ENCODE data around the gene CD163.
"Not testable (repeated sequence)": the region's sequence is repeated elsewhere in the genome, so short reads cannot be mapped to it uniquely, and the experiment has no call there.

Gene CD163

DNA sequence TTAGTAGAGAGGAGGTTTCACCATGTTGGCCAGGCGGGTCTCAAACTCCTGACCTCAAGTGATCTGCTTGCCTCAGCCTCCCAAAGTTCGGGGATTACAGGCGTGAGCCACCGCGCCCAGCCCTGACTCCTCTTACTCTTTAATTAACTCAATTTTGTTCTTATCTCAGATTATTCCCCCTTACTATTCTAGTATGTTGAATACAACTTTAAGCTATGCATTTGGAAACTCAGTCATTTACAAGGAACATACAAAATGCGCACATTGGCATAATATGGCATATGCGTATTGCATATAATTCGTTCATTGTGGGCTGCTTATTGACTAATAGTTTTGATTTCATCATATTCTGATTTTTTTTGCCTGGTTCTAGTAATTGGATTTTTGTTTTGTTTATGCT lies 10.8 kb upstream of the CD163 start:
- H3K27ac ChIP-seq (ENCODE audit: low read depth, low read length): no peak overlapping the region
- no peak overlapping the region for H3K9ac ChIP-seq (ENCODE audit: low read length)
- no peaks in the 10 kb centered on the region for H3F3A ChIP-seq (ENCODE audit: insufficient read depth)
- no peaks in the 10 kb centered on the region for H3K27me3 ChIP-seq (ENCODE audit: low read length)
- H4K20me1 ChIP-seq (ENCODE audit: low read depth, low read length): no peaks in the 10 kb centered on the region
- no peaks in the 10 kb centered on the region for H3K9me3 ChIP-seq (ENCODE audit: insufficient read depth, low read length)
- TF ChIP-seq, protein P1, sequence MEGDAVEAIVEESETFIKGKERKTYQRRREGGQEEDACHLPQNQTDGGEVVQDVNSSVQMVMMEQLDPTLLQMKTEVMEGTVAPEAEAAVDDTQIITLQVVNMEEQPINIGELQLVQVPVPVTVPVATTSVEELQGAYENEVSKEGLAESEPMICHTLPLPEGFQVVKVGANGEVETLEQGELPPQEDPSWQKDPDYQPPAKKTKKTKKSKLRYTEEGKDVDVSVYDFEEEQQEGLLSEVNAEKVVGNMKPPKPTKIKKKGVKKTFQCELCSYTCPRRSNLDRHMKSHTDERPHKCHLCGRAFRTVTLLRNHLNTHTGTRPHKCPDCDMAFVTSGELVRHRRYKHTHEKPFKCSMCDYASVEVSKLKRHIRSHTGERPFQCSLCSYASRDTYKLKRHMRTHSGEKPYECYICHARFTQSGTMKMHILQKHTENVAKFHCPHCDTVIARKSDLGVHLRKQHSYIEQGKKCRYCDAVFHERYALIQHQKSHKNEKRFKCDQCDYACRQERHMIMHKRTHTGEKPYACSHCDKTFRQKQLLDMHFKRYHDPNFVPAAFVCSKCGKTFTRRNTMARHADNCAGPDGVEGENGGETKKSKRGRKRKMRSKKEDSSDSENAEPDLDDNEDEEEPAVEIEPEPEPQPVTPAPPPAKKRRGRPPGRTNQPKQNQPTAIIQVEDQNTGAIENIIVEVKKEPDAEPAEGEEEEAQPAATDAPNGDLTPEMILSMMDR (IDR thresholded peaks at IDR 0.05; ENCODE audit: insufficient read depth, low read length, poor library complexity, severe bottlenecking): no peak
- no peak for TF ChIP-seq EZH2phosphoT487 (conservative IDR thresholded peaks at IDR 0.05; ENCODE audit: low read length)
- H3K4me2 ChIP-seq (ENCODE audit: low read depth, low read length, poor library complexity, severe bottlenecking): no peak overlapping the region
- H3K9me2 ChIP-seq (replicated peaks; ENCODE audit: insufficient read depth, low read length): no peaks in the 10 kb centered on the region
- H3K4me3 ChIP-seq (ENCODE audit: insufficient read depth, low read length, poor library complexity, severe bottlenecking): no peak overlapping the region
- H2AFZ ChIP-seq (ENCODE audit: low read depth, low read length, severe bottlenecking): no peak overlapping the region
- no peaks in the 10 kb centered on the region for H3K79me2 ChIP-seq (ENCODE audit: insufficient read depth, low read length)
- no peaks in the 10 kb centered on the region for H3K36me3 ChIP-seq (ENCODE audit: low read length)

GRCh38 chr12:7512553-7512952 lies 9.0 kb upstream of the CD163 start:
- Histone ChIP-seq H3K79me2 (ENCODE audit: insufficient read depth, low read length) (no peaks in the 10 kb centered on the region), H3K27ac (ENCODE audit: low read depth, low read length) (no peak overlapping the region), H4K20me1 (ENCODE audit: low read depth, low read length) (no peaks in the 10 kb centered on the region), H3K27me3 (ENCODE audit: low read length) (no peaks in the 10 kb centered on the region), H3K4me2 (ENCODE audit: low read depth, low read length, poor library complexity, severe bottlenecking) (no peak overlapping the region), H3K9me3 (ENCODE audit: insufficient read depth, low read length) (no peaks in the 10 kb centered on the region), H3F3A (ENCODE audit: insufficient read depth) (no peaks in the 10 kb centered on the region), H3K9ac (ENCODE audit: low read length) (no peak overlapping the region), H3K36me3 (ENCODE audit: low read length) (no peaks in the 10 kb centered on the region), H3K9me2 (replicated peaks; ENCODE audit: insufficient read depth, low read length) (no peaks in the 10 kb centered on the region), H3K4me3 (ENCODE audit: insufficient read depth, low read length, poor library complexity, severe bottlenecking) (no peak overlapping the region), H2AFZ (ENCODE audit: low read depth, low read length, severe bottlenecking) (no peak overlapping the region)
- TF ChIP-seq, protein P1 (IDR thresholded peaks at IDR 0.05; ENCODE audit: insufficient read depth, low read length, poor library complexity, severe bottlenecking): no peak
- no peak for TF ChIP-seq EZH2phosphoT487 (conservative IDR thresholded peaks at IDR 0.05; ENCODE audit: low read length)

DNA sequence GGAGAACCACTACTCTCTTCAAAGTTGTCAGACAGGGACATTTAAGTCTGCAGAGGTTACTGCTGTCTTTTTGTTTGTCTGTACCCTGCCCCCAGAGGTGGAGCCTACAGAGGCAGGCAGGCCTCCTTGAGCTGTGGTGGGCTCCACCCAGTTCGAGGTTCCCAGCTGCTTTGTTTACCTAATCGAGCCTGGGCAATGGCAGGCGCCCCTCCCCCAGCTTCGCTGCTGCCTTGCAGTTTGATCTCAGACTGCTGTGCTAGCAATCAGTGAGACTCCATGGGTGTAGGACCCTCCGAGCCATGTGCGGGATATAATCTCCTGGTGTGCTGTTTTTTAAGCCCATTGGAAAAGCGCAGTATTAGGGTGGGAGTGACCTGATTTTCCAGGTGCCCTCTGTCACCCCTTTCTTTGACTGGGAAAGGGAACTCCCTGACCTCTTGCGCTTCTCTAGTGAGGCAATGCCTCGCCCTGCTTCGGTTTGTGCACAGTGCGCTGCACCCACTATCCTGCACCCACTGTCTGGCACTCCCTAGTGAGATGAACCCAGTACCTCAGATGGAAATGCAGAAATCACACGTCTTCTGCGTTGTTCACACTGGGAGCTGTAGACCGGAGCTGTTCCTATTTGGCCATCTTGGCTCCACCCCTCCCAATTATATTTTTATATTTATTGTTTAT lies 6.4 kb upstream of the CD163 start:
- not testable (repeated sequence) for H3K4me2 ChIP-seq (ENCODE audit: low read depth, low read length, poor library complexity, severe bottlenecking); H3F3A ChIP-seq (ENCODE audit: insufficient read depth)

GRCh38 chr12:7502612-7503011 lies 965 bp downstream of the CD163 start:
- Histone ChIP-seq H3K4me3 (ENCODE audit: insufficient read depth, low read length, poor library complexity, severe bottlenecking) (no peak overlapping the region), H3K36me3 (ENCODE audit: low read length) (no peaks in the 10 kb centered on the region), H3K9ac (ENCODE audit: low read length) (no peak overlapping the region), H3K4me2 (ENCODE audit: low read depth, low read length, poor library complexity, severe bottlenecking) (no peak overlapping the region), H3K27ac (ENCODE audit: low read depth, low read length) (no peak overlapping the region), H3F3A (ENCODE audit: insufficient read depth) (no peaks in the 10 kb centered on the region), H3K9me2 (replicated peaks; ENCODE audit: insufficient read depth, low read length) (no peaks in the 10 kb centered on the region), H4K20me1 (ENCODE audit: low read depth, low read length) (no peaks in the 10 kb centered on the region), H3K9me3 (ENCODE audit: insufficient read depth, low read length) (no peaks in the 10 kb centered on the region), H2AFZ (ENCODE audit: low read depth, low read length, severe bottlenecking) (no peak overlapping the region), H3K79me2 (ENCODE audit: insufficient read depth, low read length) (no peaks in the 10 kb centered on the region), H3K27me3 (ENCODE audit: low read length) (no peaks in the 10 kb centered on the region)
- TF ChIP-seq EZH2phosphoT487 (conservative IDR thresholded peaks at IDR 0.05; ENCODE audit: low read length): no peak
- TF ChIP-seq, protein P1 (IDR thresholded peaks at IDR 0.05; ENCODE audit: insufficient read depth, low read length, poor library complexity, severe bottlenecking): no peak

More for the DNA sequence above, 6.4 kb upstream of the CD163 start:
- H3K36me3 ChIP-seq (ENCODE audit: low read length); H3K27me3 ChIP-seq (ENCODE audit: low read length); H3K9ac ChIP-seq (ENCODE audit: low read length); H3K9me3 ChIP-seq (ENCODE audit: insufficient read depth, low read length); H2AFZ ChIP-seq (ENCODE audit: low read depth, low read length, severe bottlenecking); H3K4me3 ChIP-seq (ENCODE audit: insufficient read depth, low read length, poor library complexity, severe bottlenecking); H3K79me2 ChIP-seq (ENCODE audit: insufficient read depth, low read length); H3K9me2 ChIP-seq (replicated peaks; ENCODE audit: insufficient read depth, low read length); H4K20me1 ChIP-seq (ENCODE audit: low read depth, low read length); H3K27ac ChIP-seq (ENCODE audit: low read depth, low read length): not testable (repeated sequence)
